Ishikawa (cell line): ENCODE results near the gene CABLES1.

Experiments used
- CEBPB ChIP-seq: IDR thresholded peaks from 2 replicates; pipeline ENCODE4 v1.6.1; 2012
- CREB1 ChIP-seq: IDR thresholded peaks from 2 replicates; pipeline ENCODE4 v1.6.1; 2012; ENCODE audit warnings: low read depth
- EGR1 ChIP-seq: IDR thresholded peaks from 2 replicates; pipeline ENCODE4 v1.6.1; 2012
- EP300 ChIP-seq: IDR thresholded peaks from 2 replicates; pipeline ENCODE4 v1.6.1; 2012; ENCODE audit warnings: borderline replicate concordance
- FOXM1 ChIP-seq: IDR thresholded peaks from 2 replicates; pipeline ENCODE4 v1.6.1; 2012; ENCODE audit warnings: low read depth, borderline replicate concordance
- NFIC ChIP-seq: IDR thresholded peaks from 2 replicates; pipeline ENCODE4 v1.6.1; 2012
- RAD21 ChIP-seq: IDR thresholded peaks from 2 replicates; pipeline ENCODE4 v1.6.1; 2012; ENCODE audit warnings: low read depth
- REST ChIP-seq: IDR thresholded peaks from 2 replicates; pipeline ENCODE4 v1.6.1; 2012; ENCODE audit warnings: low read depth, mild to moderate bottlenecking
- TAF1 ChIP-seq: IDR thresholded peaks from 2 replicates; pipeline ENCODE4 v1.6.1; 2012; ENCODE audit warnings: low read depth, mild to moderate bottlenecking
- TCF12 ChIP-seq: IDR thresholded peaks from 2 replicates; pipeline ENCODE4 v1.6.1; 2012; ENCODE audit warnings: low read depth
- TEAD4 ChIP-seq: IDR thresholded peaks from 2 replicates; pipeline ENCODE4 v1.6.1; 2012
- YY1 ChIP-seq: IDR thresholded peaks from 2 replicates; pipeline ENCODE4 v1.6.1; 2012; ENCODE audit warnings: low read depth
- ZBTB7A ChIP-seq: IDR thresholded peaks from 2 replicates; pipeline ENCODE4 v1.6.1; 2012; ENCODE audit warnings: low read depth
- TF ChIP-seq, protein P1 (sequence below): IDR thresholded peaks from 2 replicates; pipeline ENCODE4 v1.6.1; 2012
- TF ChIP-seq, protein P2 (sequence below): IDR thresholded peaks from 2 replicates; pipeline ENCODE4 v1.6.1; 2012

CABLES1 gene

DNA sequence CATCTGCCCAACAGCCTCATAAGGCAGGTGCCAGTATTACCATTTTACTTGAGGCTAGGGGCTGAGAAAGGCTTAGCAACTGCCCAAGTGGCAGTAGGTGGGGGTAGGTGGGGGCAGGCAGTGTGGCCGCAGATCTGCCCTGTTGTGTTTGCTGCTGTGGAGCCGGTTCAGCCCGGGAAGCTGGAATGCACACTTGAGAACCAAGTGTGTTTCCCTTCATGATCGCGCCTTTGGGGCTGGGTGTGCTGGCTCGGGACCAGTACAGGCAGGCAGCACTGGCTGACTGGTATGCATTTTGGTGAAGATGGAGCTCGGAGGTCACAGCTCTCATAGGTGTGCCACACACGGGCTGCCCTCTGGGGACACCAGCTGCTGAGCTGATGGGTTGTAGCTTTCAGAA is 85.1 kb downstream of the CABLES1 start:
- TF ChIP-seq NFIC (no peak), EGR1 (no peak), FOXM1 (no peak), RAD21 (no peak), EP300 (no peak), CEBPB (no peak), TAF1 (no peak), TCF12 (no peak), REST (no peak), CREB1 (no peak)
- TF ChIP-seq, protein P1, sequence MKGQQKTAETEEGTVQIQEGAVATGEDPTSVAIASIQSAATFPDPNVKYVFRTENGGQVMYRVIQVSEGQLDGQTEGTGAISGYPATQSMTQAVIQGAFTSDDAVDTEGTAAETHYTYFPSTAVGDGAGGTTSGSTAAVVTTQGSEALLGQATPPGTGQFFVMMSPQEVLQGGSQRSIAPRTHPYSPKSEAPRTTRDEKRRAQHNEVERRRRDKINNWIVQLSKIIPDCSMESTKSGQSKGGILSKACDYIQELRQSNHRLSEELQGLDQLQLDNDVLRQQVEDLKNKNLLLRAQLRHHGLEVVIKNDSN: no peak

GRCh38 chr18:23223641-23224040 is 88.4 kb downstream of the CABLES1 start:
- no peak for TF ChIP-seq EGR1
- TF ChIP-seq, protein P2, sequence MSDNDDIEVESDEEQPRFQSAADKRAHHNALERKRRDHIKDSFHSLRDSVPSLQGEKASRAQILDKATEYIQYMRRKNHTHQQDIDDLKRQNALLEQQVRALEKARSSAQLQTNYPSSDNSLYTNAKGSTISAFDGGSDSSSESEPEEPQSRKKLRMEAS: no peak
- no peak for TF ChIP-seq CREB1
- no peak for TF ChIP-seq TCF12

GRCh38 chr18:23225503-23225902 is 90.2 kb downstream of the CABLES1 start:
- TF ChIP-seq FOXM1 (no peak), CREB1 (no peak), RAD21 (no peak), TCF12 (no peak), CEBPB (no peak), ZBTB7A (no peak), EGR1 (no peak), TEAD4 (no peak), TAF1 (no peak), EP300 (no peak), YY1 (no peak), REST (no peak), NFIC (no peak)
- TF ChIP-seq, protein P2: no peak
- TF ChIP-seq, protein P1: no peak

- no peak for TF ChIP-seq RAD21
- TF ChIP-seq TEAD4: no peak
- no peak for TF ChIP-seq TAF1
- TF ChIP-seq, protein P2: no peak
- TF ChIP-seq FOXM1: no peak
- no peak for TF ChIP-seq REST
- TF ChIP-seq ZBTB7A: no peak
- no peak for TF ChIP-seq EGR1
- no peak for TF ChIP-seq TCF12
- TF ChIP-seq YY1: no peak
- TF ChIP-seq, protein P1: no peak
Measured at GRCh38 chr18:23226391-23226790, 91.1 kb downstream of the CABLES1 start.
